NCI-H345 treated with DMSO at 0.1 percent for 48 hours (cell line): ENCODE data around the gene SLC35A3.
A peak's percentile ranks its signal among the peaks of the same experiment; 100 is the strongest.
"Not testable (repeated sequence)": the region's sequence is repeated elsewhere in the genome, so short reads cannot be mapped to it uniquely, and the experiment has no call there.

Experiments used
- DNase-seq: peaks from one replicate; lab custom pipeline; 2025; ENCODE audit not compliant: unreplicated experiment; lab: John Stamatoyannopoulos, UW

SLC35A3 gene

DNA sequence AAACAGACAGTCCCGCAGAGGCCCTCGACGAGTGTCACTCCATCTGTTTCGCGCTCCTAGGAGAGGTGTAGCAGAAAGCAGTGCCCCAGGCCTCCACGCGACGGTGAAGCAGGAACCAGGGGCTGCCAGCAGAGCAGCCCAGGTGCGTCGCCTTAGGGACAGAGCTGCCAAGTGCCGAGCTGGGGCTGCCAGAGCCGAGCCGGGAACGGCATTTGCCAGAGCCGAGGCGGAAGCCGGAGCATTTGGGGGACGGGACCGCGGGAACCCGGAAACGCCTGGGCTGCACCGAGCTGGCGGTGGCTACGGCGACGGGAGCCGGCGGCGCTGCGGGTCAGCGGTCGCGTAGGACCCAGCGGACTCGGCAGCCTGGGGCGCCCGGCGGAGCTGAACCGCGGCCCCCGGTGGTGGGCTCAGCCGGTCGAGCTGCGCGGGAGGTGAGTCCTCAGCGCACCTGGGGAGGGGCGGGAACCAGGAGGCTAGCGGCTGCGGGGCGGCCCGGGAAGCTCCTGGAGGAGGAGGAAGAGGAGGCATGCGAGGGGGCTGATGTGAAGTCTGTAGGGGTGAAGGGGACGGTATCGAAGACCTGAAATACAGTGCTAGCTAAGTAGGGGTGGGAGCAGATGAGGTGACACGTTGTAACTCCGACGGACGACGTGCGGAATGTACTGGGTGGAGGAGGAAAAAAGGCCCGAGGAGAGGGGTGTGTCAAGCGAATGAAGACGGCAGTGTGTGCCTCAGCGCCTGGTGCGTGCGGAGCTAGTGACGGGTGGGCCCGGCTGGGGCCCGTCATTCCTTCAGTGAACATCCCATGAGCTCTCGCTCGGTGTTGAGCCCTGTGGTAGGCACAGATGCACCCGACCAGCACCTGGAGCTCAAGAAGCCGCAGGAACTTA lies at the start of gene SLC35A3:
SLC35A3 (plus strand) TSS at position 268 of the 893 bp plus-strand sequence. CDS start 23,559 bp downstream, outside the sequence.
- peak; percentile 77 for DNase-seq

GRCh38 chr1:99934801-99935200 lies 35.0 kb upstream of the SLC35A3 start:
- no peak for DNase-seq

DNA sequence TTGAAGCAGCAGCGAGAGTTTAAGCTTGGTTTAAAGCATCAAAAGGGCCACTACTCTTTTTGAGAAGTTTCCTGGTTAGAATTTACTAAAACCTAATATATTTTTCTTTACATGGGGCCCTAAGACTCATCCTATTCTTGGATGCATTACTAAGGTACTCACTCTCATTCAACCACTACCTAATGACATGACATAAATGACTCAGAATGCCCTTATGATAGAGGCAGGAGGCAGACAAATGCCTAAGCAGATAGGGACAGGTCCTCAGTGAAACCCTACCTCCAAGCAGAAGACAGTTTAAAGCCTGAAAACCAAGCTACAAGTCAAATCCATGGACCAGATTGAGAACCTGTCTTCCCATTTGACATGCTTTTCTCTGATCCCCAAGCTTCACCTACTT lies 34.3 kb upstream of the SLC35A3 start:
- DNase-seq: no peak

GRCh38 chr1:99936071-99936470 lies 33.7 kb upstream of the SLC35A3 start:
- DNase-seq: no peak

GRCh38 chr1:99942723-99943122 lies 27.1 kb upstream of the SLC35A3 start:
- DNase-seq: no peak

GRCh38 chr1:99943223-99943794 lies 26.5 kb upstream of the SLC35A3 start:
- no peak for DNase-seq

- no peak for DNase-seq
These were observed 25.6 kb upstream of the SLC35A3 start for GRCh38 chr1:99944192-99944591.

GRCh38 chr1:99945174-99945573 lies 24.6 kb upstream of the SLC35A3 start:
- DNase-seq: no peak

- DNase-seq: no peak
These were observed 19.3 kb upstream of the SLC35A3 start for GRCh38 chr1:99950486-99950885.

GRCh38 chr1:99952522-99952921 lies 17.3 kb upstream of the SLC35A3 start:
- DNase-seq: no peak

DNA sequence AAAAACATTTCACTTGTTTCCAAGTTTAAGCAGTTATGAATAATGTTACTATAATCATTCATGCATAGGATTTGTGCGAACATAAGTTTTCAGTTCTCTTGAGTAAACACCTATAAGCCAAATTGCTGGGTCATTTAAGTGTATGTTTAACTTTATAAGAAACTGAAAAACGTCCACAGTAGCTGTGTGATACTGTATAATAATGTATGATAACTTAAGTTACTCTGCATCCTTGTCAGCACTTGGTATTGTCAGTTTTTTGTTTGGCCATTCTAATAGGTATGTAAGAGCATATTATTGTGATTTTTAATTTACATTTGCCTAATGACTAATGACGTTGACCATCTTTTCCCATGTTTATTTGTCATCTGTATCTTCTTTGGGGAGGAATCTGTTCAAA lies 14.4 kb upstream of the SLC35A3 start:
- no peak for DNase-seq

- no peak for DNase-seq
These were observed 13.0 kb upstream of the SLC35A3 start for GRCh38 chr1:99956755-99957154.

DNA sequence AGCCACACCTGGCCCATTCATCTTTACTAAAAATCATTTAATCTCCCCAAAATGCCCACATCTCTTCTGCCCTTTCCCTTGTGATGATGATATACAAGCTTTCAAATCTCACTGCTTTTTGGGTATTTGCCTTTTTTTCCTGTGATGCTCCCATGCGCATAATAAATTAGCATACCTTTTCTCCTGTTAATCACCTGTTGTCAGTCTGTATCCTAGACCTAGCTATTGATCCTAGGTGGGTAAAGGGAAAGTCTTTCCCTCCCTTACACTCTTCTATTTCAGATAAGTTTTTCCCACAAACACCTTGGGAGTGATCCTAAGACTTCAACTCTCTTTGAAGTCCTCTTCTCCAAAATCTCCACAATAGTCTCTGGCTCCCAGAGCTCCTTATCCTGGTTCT lies 12.0 kb upstream of the SLC35A3 start:
- DNase-seq: no peak

DNA sequence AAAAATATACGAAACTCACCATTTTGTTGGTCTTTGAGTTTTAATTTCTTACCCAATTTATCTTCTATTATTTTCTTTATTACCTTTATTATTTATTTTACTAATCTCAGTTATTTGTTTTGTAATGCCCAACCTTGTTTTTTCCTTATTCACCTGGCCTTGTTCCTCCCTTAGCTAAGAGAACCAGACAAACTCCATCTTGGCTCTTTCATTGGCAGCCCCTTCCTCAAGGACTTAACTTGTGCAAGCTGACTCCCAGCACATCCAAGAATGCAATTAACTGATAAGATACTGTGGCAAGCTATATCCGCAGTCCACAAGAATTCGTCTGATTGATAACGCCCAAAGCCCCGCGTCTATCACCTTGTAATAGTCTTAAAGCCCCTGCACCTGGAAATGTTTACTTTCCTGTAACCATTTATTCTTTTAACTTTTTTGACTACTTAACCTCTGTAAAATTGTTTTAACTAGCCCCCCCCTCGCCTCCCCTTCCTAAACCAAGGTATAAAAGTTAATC lies 10.5 kb upstream of the SLC35A3 start:
- not testable (repeated sequence) for DNase-seq

GRCh38 chr1:99960260-99960659 lies 9.5 kb upstream of the SLC35A3 start:
- DNase-seq: not testable (repeated sequence)

- DNase-seq: no peak
These were observed 6.6 kb upstream of the SLC35A3 start for GRCh38 chr1:99963041-99963795.

DNA sequence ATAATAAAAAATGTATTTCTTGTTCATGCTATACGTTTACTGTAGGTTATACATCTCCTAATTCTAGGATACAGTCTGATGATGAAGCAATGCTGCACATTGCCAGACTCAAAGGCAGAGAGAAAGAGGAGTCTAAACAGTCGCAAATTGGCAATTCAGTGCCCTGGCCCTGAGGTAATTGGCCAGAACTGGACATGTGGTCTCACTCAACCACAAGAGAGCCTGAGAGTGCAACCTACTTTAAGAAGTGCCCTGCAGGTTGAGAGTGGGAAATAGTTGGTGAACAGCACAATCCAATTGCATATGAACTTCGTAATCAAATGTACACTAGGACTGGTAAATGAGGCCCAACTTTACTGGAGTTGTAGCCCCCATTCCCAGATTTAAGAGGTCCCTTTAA lies 5.0 kb upstream of the SLC35A3 start:
- no peak for DNase-seq

DNA sequence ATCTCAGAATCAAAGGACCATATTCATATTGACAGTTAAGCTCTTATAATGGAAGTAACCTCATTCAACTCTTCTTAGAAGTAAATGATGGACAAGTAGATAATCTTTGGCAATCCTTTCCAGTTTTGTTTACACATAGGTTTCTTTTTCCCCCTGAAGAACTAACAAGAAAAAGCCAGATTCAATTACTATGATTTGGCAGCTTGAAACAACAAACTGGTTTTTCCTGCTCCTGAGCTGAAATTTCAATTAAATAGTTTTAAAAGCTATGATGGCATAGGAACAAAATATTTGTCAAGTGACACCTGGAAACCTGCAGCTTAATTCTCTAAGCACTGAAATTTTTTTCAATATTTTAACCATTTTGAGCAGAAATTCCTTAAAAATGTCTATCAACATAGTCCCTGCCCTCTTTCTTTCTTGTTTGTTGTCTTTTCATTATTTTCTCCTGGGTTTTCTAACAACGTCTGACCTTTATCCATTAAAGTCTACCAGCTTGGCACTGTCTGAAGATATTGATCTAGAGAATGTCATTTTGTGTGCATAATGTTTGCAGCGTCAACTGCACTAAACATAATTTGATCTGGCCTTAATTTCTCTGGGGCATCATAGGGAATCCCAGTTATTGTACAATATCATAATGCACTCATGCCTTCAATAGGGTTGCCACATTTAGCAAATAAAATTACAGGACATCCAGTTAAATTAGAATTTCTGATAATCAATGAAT lies 4.0 kb upstream of the SLC35A3 start:
- DNase-seq: no peak

GRCh38 chr1:99968214-99968613 lies 1.6 kb upstream of the SLC35A3 start:
- DNase-seq: no peak

GRCh38 chr1:99969260-99969728 lies 502 bp upstream of the SLC35A3 start:
- DNase-seq: peak; percentile 44
